Right lung (tissue), 5 donors: Measurements from ENCODE around the gene DCDC2. TPM values are rescaled to one million over a fixed set of nuclear protein-coding genes. Genes with fewer than 3 reads are reported as not detected.
"Not testable (repeated sequence)": the region's sequence is repeated elsewhere in the genome, so short reads cannot be mapped to it uniquely, and the experiment has no call there.

Experiments
- DNase-seq, 2 donors: peaks; one replicate each; pipeline ENCODE4 v3.0.0-alpha.2; 2013
- polyA plus RNA-seq, 5 donors: library from polyadenylated mRNA; unstranded; fragments of 120-200 nt; gene quantifications; one replicate each; pipeline versions ENCODE4 v1.2.1 to v1.2.3, GENCODE V29; 2013; ENCODE audit warnings: inconsistent platforms in 1 of 5, low replicate concordance in 1 of 5; ENCODE audit not compliant: insufficient read length in 5 of 5, insufficient read depth in 1 of 5

DCDC2 gene
- polyA plus RNA-seq, 5 donors: 8.3 to 16.6 (median 12.2) TPM

DNA sequence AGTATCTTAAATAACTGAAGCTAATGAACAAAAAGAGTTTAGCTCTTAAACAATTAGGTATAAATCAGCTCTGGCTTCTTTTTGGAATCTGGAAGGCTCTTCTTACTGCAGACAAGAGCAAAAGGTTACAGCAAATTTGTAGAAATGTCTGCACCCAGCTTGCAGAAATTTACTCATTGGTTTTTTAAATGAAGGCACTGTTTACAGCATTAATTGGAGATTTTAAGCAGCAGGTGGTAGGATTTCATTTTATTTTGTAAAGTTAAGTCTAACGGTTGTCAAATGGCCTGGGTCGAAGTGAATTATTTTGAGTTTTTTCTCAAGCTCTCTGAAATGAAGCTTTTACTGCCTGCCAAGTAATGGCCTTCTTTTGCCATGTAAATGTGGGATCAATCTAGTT, 129.7 kb downstream of the DCDC2 start:
- DNase-seq: no peak

DNA sequence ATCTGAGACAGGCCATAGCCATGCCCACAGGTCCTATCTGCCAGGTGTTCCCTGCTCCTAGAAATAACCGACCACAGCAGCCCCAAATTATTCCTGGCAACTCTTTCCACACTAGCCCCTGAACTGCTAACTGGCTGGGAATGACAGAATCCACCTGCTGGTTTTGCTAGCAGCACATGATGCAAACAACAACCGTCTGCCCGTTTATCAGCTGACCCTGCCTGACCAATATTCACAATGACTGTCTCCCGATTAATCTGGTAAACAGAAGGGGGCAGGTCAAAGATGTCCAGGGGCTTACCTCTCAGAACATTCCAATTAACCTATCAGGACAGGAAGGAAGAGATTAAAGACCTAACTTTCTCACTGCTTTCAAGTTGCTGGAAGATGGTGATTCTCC, 130.3 kb downstream of the DCDC2 start:
- peak; percentile 39 to 61 for DNase-seq

DNA sequence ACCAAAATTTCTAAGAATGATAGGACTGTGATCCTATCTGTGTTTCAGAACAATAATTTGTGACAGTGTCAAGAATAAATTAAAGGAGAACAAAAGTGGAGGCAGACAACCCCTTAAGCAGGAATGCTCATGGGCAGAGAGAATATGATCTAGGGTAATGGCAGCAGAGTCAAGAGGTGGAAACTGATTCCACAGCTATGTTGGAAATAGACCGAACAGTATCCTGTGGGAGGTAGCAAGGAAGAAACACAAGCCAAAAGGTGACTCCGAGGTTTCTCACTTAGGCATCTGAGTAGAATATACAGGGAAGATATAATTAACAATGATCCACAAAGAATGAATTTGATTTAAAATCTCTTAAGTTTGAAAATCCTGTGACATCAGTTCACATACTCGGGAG, 131.3 kb downstream of the DCDC2 start:
- no peak for DNase-seq

DNA sequence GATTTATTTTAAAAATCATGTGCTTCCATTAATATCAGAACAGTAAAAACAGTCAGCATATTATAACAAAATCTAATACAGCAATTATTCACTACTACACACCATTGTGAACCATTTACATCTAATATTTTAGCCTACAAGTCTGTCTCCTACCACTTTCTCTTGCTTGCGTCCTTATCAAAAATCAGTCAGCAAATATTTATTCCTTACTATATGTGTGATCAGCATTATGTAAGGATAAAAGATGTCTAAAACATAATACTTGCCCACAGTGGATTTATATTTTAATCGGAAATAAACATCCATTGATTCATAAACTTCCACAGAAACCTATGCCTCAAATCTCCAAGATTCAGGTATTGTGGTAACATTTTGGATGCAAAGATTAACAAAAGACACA, 132.0 kb downstream of the DCDC2 start:
- no peak for DNase-seq

- DNase-seq: no peak
Observed at GRCh38 chr6:24223115-24223919, 134.5 kb downstream of the DCDC2 start.

DNA sequence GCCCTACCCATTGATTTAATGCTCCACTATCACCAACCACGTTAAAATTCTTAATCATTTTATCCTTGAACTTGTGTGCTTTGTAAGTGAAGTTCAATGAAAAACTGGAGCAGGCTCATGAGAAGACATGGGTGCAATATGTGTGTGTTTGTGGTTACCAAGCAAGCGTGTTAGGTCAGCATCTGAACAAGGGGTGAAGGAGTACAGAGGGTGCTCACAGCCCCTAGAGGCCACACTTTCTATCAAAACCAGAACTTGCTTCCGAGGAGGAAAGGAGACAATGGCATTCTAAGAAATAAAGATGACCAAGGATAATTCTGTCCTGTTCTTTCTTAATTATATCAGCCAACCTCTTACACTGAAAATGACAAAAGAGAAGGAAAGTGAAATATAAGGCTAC, 138.2 kb downstream of the DCDC2 start:
- DNase-seq: no peak

DNA sequence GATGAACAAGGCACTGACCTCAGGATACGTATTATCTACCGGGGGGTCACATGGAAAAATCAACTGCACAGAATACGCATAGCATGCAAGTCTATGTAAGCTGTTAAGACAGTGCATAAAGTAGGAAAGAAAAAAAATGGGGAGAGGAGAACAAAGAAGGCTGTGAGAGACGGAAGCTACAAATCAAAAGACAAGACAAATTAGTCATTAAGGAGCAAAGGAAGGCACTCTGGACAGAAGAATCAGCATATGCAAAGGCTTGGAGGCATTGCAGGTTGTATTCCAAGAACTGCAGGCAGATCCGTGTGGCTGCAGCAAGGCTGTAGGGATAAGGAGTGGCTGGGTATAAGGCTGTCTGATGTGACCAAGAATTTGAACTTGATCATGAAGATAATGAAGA, 142.9 kb downstream of the DCDC2 start:
- no peak for DNase-seq

- no peak for DNase-seq
Observed at GRCh38 chr6:24207413-24207812, 150.4 kb downstream of the DCDC2 start.

GRCh38 chr6:24205020-24205492, 152.8 kb downstream of the DCDC2 start:
- DNase-seq: peak; percentile 25 to 30

DNA sequence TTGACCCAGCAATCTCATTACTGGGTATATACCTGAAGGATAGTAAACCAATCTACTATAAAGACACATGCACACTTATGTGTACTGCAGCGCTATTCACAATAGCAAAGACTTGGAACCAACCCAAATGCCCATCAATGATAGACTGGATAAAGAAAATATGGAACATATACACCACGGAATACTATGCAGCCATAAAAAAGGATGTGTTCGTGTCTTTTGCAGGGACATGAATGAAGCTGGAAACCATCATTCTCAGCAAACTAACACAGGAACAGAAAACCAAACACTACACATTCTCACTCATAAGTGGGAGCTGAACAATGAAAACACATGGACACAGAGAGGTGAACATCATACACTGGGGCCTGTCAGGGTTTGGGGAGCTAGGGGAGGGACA, 153.7 kb downstream of the DCDC2 start:
- not testable (repeated sequence) for DNase-seq

DNA sequence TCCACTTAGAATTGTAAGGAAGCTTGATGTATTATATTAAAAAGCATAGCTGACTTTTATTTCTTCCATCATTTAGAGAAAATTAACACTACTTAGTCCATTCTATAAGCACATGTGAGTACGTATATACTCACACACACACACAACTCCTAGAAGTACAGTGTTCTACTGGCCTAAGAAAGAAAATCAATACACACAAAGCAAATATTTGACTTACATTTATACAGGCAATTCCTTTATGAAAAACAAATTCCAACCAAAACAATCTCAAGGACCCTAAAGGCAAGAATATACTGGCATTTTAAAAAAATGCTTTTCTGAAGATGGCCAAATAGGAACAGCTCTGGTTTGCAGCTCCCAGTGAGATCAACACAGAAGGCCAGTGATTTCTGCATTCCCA, 160.0 kb downstream of the DCDC2 start:
- DNase-seq: no peak

GRCh38 chr6:24195836-24196597, 161.8 kb downstream of the DCDC2 start:
- no peak for DNase-seq

DNA sequence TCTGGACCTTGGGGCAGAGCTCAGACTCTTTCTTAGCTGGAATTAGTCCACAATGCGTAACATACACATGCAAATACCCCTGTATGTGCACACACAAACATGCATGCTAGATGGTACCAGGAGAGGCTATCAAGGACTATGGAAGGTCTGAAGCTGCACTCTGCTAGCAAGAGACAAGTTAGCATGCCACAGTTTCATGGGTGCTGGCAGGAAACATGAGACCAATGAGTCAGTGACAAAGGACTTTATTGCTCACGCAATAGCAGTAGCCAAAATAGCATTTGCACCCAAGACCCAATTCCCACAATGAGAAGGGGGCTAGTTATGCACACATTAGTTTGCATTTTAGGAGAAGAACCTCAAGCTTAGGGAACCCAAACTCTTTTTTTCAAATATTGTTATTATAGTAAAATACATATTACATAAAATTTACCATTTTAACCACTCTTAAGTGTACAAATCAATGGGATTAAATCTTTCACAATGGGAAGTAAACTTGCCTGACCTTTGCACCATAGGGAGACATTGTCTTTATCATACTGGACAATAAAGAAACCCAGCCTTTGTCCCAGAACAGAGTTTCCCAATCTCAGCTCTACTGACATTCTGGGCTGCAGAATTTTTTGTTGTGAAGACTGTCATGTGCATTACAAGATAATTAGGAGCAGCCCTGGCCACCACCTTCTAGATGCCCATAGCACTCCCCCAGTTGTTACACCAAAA, 162.7 kb downstream of the DCDC2 start:
- no peak for DNase-seq

DNA sequence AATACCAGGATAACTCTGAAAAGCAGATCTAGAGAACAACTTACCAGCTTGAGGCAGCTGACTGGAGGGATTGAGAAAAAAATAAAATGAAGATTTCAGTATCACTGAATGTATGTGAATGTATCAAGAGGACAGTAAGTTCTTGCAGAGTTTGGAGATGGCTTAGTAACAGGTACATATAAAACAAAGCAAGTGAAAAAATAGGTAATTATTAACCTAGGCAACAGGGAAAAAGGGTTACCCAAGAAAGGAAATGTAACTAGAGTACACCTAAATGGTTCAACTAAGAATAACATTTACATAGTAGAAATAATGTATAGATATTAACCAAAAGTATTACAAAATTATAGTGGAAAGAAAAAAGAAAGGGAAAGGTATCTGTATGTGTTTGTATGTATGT, 164.5 kb downstream of the DCDC2 start:
- DNase-seq: no peak

- DNase-seq: no peak
Observed at GRCh38 chr6:24191346-24191745, 166.5 kb downstream of the DCDC2 start.

DNA sequence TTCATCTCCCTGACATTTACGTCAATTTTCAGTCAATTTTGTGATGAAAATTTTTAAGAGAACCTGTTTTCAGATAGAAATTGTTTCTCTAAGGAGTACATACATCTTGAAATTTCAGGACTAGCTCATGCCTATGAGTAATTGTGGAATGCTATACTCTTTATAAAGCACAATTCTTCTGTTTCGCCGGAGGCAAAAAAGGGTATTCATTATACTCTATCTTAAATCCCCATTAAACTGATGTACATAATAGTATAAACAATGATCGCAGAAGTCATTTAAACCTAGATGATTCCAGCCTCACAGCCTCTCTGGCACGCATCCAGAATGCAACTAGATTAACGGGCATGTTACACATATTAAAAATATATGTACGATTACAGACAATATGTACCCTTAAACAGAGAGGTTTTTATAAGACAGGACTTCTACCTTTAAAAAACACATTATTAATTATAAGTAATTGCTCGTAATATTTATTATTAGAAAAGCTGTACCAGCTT, 169.2 kb downstream of the DCDC2 start:
- DNase-seq: no peak

GRCh38 chr6:24187965-24188577, 169.8 kb downstream of the DCDC2 start:
- no peak for DNase-seq

- DNase-seq: no peak
Observed at GRCh38 chr6:24186349-24186748, 171.5 kb downstream of the DCDC2 start.

DNA sequence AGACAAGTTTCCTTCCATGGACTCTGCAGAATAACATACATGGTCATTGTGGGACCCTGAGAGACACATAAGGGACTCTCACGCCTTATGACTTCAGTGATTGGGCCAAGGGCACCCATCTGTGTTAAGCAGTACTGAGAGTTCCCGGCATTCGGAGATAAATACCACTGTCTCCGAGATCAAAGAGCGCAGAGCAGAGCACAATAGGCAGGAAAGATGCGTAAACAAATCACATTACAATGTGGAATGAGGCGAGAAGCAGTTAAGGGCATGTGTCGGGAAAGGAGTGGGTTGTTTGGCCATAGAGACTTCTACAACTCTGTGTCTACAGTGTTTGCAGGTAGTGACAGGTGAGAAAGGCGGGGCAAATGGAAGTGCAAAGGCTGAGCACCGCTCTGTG, 174.3 kb downstream of the DCDC2 start:
- DNase-seq: no peak

- DNase-seq: peak; percentile 23 to 42
Observed at GRCh38 chr6:24157886-24158285, 200.0 kb downstream of the DCDC2 start.

GRCh38 chr6:24154121-24154520, 203.7 kb downstream of the DCDC2 start:
- no peak for DNase-seq

- DNase-seq: no peak
Observed at GRCh38 chr6:24152014-24152413, 205.8 kb downstream of the DCDC2 start.
